22Rv1 (cell line): ENCODE data around the gene P2RY8.

Experiments used
- CTCF ChIP-seq: fragments of 450-650 bp; IDR thresholded peaks from 2 replicates; pipeline ENCODE4 v1.5.1; 2017; ENCODE audit warnings: mild to moderate bottlenecking
- ZFX ChIP-seq: fragments of 450-650 bp; IDR thresholded peaks from 2 replicates; pipeline ENCODE4 v1.6.1; 2017; ENCODE audit warnings: antibody characterized with exemption, borderline replicate concordance

DNA sequence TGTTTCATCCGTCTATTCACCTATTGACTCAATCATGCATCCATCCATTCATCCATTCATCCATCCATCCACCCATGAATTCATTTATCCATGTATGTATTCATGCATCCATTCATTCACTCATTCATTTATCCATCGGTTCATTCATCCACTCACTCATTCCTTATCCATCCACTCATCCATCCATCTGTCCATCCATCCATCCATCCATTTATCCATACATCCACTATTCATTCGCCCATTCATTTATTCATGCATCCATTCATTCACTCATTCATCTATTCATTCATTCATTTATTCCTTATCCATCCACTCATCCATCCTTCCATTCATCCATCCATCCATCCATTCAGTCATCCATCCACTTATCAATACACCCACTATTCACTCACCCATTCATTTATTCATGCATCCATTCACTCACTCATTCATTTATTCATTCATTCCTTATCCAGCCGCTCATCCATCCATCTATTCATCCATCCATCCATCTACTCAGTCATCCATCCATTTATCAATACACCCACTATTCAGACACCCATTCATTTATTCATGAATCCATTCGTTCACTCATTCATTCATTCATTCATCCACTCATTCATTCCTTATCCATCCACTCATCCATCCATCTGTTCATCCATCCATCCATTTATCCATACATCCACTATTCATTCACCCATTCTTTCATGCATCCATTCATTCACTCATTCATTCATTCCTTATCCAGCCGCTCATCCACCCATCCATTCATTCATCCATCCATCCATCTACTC is 11.2 kb downstream of the P2RY8 start:
- TF ChIP-seq CTCF (no peak), ZFX (no peak)
